HG03342 (cell line): ENCODE data around the gene NACA.
"Not testable (repeated sequence)": the region's sequence is repeated elsewhere in the genome, so short reads cannot be mapped to it uniquely, and the experiment has no call there.

Source experiments
- ATAC-seq: cut with Tn5 transposase; IDR thresholded peaks from one replicate; pipeline ENCODE4 v1.9.1; 2021; ENCODE audit warnings: mild to moderate bottlenecking, moderate library complexity; ENCODE audit not compliant: unreplicated experiment

Gene NACA

GRCh38 chr12:56724972-56725722, at the start of gene NACA:
NACA (minus strand) TSS chr12:56725299; CDS start chr12:56724521, 778 bp downstream.
- ATAC-seq, result peak; percentile 94

GRCh38 chr12:56773113-56773512, 48.0 kb upstream of the NACA start:
- no peak for ATAC-seq

GRCh38 chr12:56772625-56773024, 47.5 kb upstream of the NACA start:
- no peak for ATAC-seq

- ATAC-seq, result no peak
Measured at GRCh38 chr12:56769868-56770267, 44.8 kb upstream of the NACA start.

GRCh38 chr12:56768424-56768823, 43.3 kb upstream of the NACA start:
- ATAC-seq, result no peak

- ATAC-seq, result peak; percentile 98
Measured at GRCh38 chr12:56766535-56766934, 41.4 kb upstream of the NACA start.

- ATAC-seq, result no peak
Measured at GRCh38 chr12:56763753-56764657, 38.9 kb upstream of the NACA start.

- no peak for ATAC-seq
Measured at GRCh38 chr12:56761812-56762211, 36.7 kb upstream of the NACA start.

GRCh38 chr12:56760460-56760859, 35.4 kb upstream of the NACA start:
- no peak for ATAC-seq

GRCh38 chr12:56759263-56759908, 34.3 kb upstream of the NACA start:
- no peak for ATAC-seq

- ATAC-seq, result no peak
Measured at GRCh38 chr12:56758728-56759262, 33.7 kb upstream of the NACA start.

- not testable (repeated sequence) for ATAC-seq
Measured at GRCh38 chr12:56757971-56758370, 32.9 kb upstream of the NACA start.

- no peak for ATAC-seq
Measured at GRCh38 chr12:56753566-56753965, 28.5 kb upstream of the NACA start.

- ATAC-seq, result peak; percentile 75
Measured at GRCh38 chr12:56751712-56752598, 26.9 kb upstream of the NACA start, which contains the start of gene PRIM1. PRIM1 (minus strand) TSS chr12:56752323; CDS start chr12:56752298, 25 bp downstream.

GRCh38 chr12:56750596-56750995, 25.5 kb upstream of the NACA start:
- not testable (repeated sequence) for ATAC-seq

GRCh38 chr12:56749853-56750252, 24.8 kb upstream of the NACA start:
- ATAC-seq, result no peak

- ATAC-seq, result no peak
Measured at GRCh38 chr12:56749359-56749758, 24.3 kb upstream of the NACA start.

GRCh38 chr12:56728139-56728861, 3.2 kb upstream of the NACA start:
- ATAC-seq, result no peak

- ATAC-seq, result not testable (repeated sequence)
Measured at GRCh38 chr12:56726196-56726675, 1.1 kb upstream of the NACA start.
